PC-9 (cell line): Measurements from ENCODE around the gene HMCES.

Experiments
- CTCF ChIP-seq: fragments of 200-600 bp; sonication (generic); conservative IDR thresholded peaks from 2 replicates; pipeline ENCODE4 v1.6.1; 2017; ENCODE audit warnings: mixed run types, antibody characterized with exemption, mild to moderate bottlenecking, moderate library complexity
- EZH2 ChIP-seq: fragments of 200-600 bp; sonication (generic); IDR thresholded peaks from 2 replicates; pipeline ENCODE4 v1.8.0; 2017; ENCODE audit warnings: antibody characterized with exemption, low read depth

- TF ChIP-seq CTCF: no peak
- no peak for TF ChIP-seq EZH2
Measured at GRCh38 chr3:129228891-129229585, 49.6 kb upstream of the HMCES start.
